Astrocyte (in vitro differentiated cells and primary cell): Measurements from ENCODE around the gene VSX1. TPM values are rescaled to one million over a fixed set of nuclear protein-coding genes. Genes with fewer than 3 reads are reported as not detected.

ENCODE experiments used
- DNase-seq: peaks from one replicate; pipeline ENCODE4 v3.0.0-alpha.2; 2010; ENCODE audit warnings: low read depth
- FAIRE-seq: peaks from 2 replicates; lab custom pipeline; 2011; peaks lifted over from hg19 to GRCh38; lab: Jason Lieb, UNC
- H2AFZ ChIP-seq: 2 replicates; pipeline ENCODE4 v1.6.0; 2012; ENCODE audit warnings: low read depth, low read length, inconsistent platforms
- H3K27ac ChIP-seq: 2 replicates; pipeline ENCODE4 v1.5.1; 2011; ENCODE audit warnings: low read depth, low read length, inconsistent platforms
- H3K27me3 ChIP-seq: 2 replicates; pipeline ENCODE4 v1.6.0; 2011; ENCODE audit warnings: low read length, inconsistent platforms; ENCODE audit not compliant: insufficient read depth
- H3K36me3 ChIP-seq: 2 replicates; pipeline ENCODE4 v1.5.1; 2011; ENCODE audit warnings: low read length, inconsistent platforms; ENCODE audit not compliant: insufficient read depth
- H3K4me1 ChIP-seq: 2 replicates; pipeline ENCODE4 v1.5.1; 2011; ENCODE audit warnings: low read length, inconsistent platforms; ENCODE audit not compliant: insufficient read depth
- H3K4me2 ChIP-seq: 2 replicates; pipeline ENCODE4 v1.6.0; 2012; ENCODE audit warnings: low read length, inconsistent platforms
- H3K4me3 ChIP-seq: 2 replicates; pipeline ENCODE4 v1.5.1; 2011; ENCODE audit warnings: low read depth, mild to moderate bottlenecking, low read length, inconsistent platforms; ENCODE audit not compliant: insufficient read depth
- H3K79me2 ChIP-seq: 2 replicates; pipeline ENCODE4 v1.6.0; 2012; ENCODE audit warnings: mild to moderate bottlenecking, low read length, inconsistent platforms; ENCODE audit not compliant: insufficient read depth
- H3K9ac ChIP-seq: 2 replicates; pipeline ENCODE4 v1.6.0; 2012; ENCODE audit warnings: mild to moderate bottlenecking, low read length, inconsistent platforms
- H3K9me3 ChIP-seq: 2 replicates; pipeline ENCODE4 v1.5.1; 2012; ENCODE audit warnings: low read depth, mild to moderate bottlenecking, low read length, inconsistent platforms; ENCODE audit not compliant: insufficient read depth
- H4K20me1 ChIP-seq: 2 replicates; pipeline ENCODE4 v1.6.0; 2012; ENCODE audit warnings: low read length, inconsistent platforms; ENCODE audit not compliant: insufficient read depth
- H3K27ac Mint-ChIP-seq: one replicate; pipeline ENCODE4 v1.8.0; 2021; ENCODE audit warnings: mild to moderate bottlenecking, mixed read lengths; ENCODE audit not compliant: unreplicated experiment
- H3K27me3 Mint-ChIP-seq: one replicate; pipeline ENCODE4 v1.8.0; 2021; ENCODE audit warnings: low read depth, mixed read lengths; ENCODE audit not compliant: unreplicated experiment
- H3K36me3 Mint-ChIP-seq: one replicate; pipeline ENCODE4 v1.8.0; 2021; ENCODE audit warnings: low read depth, mixed read lengths; ENCODE audit not compliant: unreplicated experiment
- H3K4me1 Mint-ChIP-seq: one replicate; pipeline ENCODE4 v1.8.0; 2021; ENCODE audit warnings: low read depth, mixed read lengths; ENCODE audit not compliant: unreplicated experiment
- H3K4me3 Mint-ChIP-seq: one replicate; pipeline ENCODE4 v1.8.0; 2021; ENCODE audit warnings: mild to moderate bottlenecking, moderate library complexity, mixed read lengths; ENCODE audit not compliant: unreplicated experiment
- H3K9me3 Mint-ChIP-seq: one replicate; pipeline ENCODE4 v1.8.0; 2021; ENCODE audit warnings: mild to moderate bottlenecking, mixed read lengths; ENCODE audit not compliant: unreplicated experiment
- EZH2 ChIP-seq: IDR thresholded peaks from 2 replicates; pipeline ENCODE4 v1.6.1; 2012; ENCODE audit warnings: mild to moderate bottlenecking, low read length, inconsistent platforms; ENCODE audit not compliant: insufficient read depth
- total RNA-seq: library from RNA; stranded (reverse); gene quantifications from 2 replicates; pipeline ENCODE4 v1.2.1, GENCODE V29; 2021
- TF ChIP-seq, protein P1 (sequence below): IDR thresholded peaks from 2 replicates; pipeline ENCODE4 v1.5.1; 2011; ENCODE audit warnings: low read depth, mild to moderate bottlenecking, inconsistent platforms, low read length, moderate library complexity; ENCODE audit not compliant: insufficient read depth

Gene VSX1
- total RNA-seq, 1 donor from 2014 or later, result not detected

DNA sequence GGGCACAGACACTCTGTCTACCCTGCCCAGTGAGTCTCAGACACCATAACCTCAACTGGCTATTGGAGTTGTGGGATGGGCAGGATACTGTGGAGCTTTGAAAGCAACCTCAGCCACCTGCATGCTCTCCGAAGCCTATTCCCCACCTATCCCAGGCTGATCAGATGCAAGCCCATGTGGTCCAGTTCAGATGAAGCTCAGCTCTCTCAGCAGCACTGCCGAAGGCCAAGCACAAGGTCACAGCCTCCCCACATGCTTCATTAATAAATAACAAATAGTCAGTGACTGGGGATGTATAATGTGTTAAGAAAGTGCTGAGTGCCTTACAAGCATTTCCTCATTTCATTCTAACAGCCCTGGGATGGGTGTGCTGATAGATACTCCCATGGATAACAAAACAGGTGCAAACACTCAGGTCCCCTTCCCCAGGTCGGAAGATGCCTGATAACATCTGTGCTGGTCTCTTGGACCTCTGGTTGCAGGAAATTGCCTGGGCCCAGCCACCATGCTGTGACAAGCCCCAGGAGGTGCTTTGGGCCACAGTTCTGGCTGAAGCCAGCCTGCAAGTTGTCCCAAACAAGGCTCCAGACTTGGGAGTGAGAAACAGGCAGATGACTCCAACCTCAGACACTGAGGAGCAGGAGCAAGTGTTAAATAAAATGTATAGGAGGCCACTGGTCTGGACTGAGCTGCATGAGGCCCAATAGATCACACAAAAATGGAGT lies 27.7 kb downstream of the VSX1 start:
- peaks cover 2% of the 10 kb centered on the region for H3K36me3 Mint-ChIP-seq
- TF ChIP-seq, protein P1, sequence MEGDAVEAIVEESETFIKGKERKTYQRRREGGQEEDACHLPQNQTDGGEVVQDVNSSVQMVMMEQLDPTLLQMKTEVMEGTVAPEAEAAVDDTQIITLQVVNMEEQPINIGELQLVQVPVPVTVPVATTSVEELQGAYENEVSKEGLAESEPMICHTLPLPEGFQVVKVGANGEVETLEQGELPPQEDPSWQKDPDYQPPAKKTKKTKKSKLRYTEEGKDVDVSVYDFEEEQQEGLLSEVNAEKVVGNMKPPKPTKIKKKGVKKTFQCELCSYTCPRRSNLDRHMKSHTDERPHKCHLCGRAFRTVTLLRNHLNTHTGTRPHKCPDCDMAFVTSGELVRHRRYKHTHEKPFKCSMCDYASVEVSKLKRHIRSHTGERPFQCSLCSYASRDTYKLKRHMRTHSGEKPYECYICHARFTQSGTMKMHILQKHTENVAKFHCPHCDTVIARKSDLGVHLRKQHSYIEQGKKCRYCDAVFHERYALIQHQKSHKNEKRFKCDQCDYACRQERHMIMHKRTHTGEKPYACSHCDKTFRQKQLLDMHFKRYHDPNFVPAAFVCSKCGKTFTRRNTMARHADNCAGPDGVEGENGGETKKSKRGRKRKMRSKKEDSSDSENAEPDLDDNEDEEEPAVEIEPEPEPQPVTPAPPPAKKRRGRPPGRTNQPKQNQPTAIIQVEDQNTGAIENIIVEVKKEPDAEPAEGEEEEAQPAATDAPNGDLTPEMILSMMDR, result no peak
- no peak for TF ChIP-seq EZH2
- FAIRE-seq (no peak), DNase-seq (no peak)
- peaks cover 21% of the 10 kb centered on the region for H3K27me3 ChIP-seq
- H3K9me3 Mint-ChIP-seq, result peaks cover 1% of the 10 kb centered on the region
- H3K4me1 Mint-ChIP-seq, result no peaks in the 10 kb centered on the region
- no peak overlapping the region for H3K4me2 ChIP-seq
- H3K27ac Mint-ChIP-seq, result no peak overlapping the region
- H2AFZ ChIP-seq, result no peak overlapping the region
- H3K27ac ChIP-seq, result no peak overlapping the region
- no peaks in the 10 kb centered on the region for H3K36me3 ChIP-seq
- no peaks in the 10 kb centered on the region for H3K9me3 ChIP-seq
- H3K4me3 ChIP-seq, result no peak overlapping the region
- H3K4me3 Mint-ChIP-seq, result no peak overlapping the region
- peaks cover 69% of the 10 kb centered on the region for H3K27me3 Mint-ChIP-seq
- no peaks in the 10 kb centered on the region for H3K79me2 ChIP-seq
- H3K4me1 ChIP-seq, result peaks cover 13% of the 10 kb centered on the region
- H4K20me1 ChIP-seq, result peaks cover 23% of the 10 kb centered on the region
- no peak overlapping the region for H3K9ac ChIP-seq

DNA sequence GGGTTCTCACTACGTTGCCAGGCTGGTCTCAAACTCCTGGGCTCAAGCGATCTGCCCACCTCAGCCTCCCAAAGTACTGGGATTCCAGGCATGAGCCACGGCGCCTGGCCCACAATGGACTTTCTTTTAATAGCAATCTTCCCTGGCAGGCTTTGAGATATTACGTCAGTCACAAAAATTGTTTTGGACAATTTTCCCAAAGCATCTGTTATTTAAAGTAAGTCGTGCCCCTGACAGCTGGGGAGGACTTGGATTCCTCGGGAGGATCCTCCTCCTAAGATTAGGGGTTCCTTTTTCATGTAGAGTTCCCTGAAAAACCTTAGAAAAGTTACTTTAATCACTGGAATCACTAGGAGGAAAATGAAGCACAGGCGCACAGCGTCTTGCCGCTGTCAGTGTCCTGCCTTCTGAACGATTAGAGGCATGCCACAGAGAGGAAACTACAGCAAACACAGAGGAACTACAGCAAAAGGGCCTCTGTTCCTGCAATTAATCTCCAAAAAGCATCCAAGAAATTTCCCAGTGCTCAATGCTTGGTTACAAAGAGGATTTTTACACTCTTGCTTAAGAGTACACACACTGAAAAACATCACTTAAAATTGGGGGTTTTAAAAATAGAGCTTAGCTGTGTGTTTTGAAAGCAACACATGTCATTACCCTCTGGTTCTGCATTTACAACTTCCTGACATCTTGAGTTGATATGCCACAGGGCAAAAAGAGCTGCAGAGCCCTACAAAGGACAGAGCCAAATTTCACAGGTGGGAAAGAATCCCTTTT lies 28.5 kb downstream of the VSX1 start:
- H4K20me1 ChIP-seq, result peaks cover 23% of the 10 kb centered on the region
- peaks cover 13% of the 10 kb centered on the region for H3K4me1 ChIP-seq
- no peak overlapping the region for H3K9ac ChIP-seq
- H3K4me2 ChIP-seq, result no peak overlapping the region
- H3K36me3 Mint-ChIP-seq, result peaks cover 2% of the 10 kb centered on the region
- FAIRE-seq (no peak), DNase-seq (peak; percentile 35)
- H3K27ac Mint-ChIP-seq, result no peak overlapping the region
- TF ChIP-seq EZH2, result no peak
- TF ChIP-seq, protein P1, result no peak
- no peaks in the 10 kb centered on the region for H3K4me1 Mint-ChIP-seq
- no peak overlapping the region for H3K27ac ChIP-seq
- H3K9me3 Mint-ChIP-seq, result peaks cover 1% of the 10 kb centered on the region
- H2AFZ ChIP-seq, result no peak overlapping the region
- H3K9me3 ChIP-seq, result no peaks in the 10 kb centered on the region
- H3K79me2 ChIP-seq, result no peaks in the 10 kb centered on the region
- no peak overlapping the region for H3K4me3 ChIP-seq
- peaks cover 72% of the 10 kb centered on the region for H3K27me3 Mint-ChIP-seq
- H3K4me3 Mint-ChIP-seq, result no peak overlapping the region
- H3K27me3 ChIP-seq, result peaks cover 23% of the 10 kb centered on the region
- no peaks in the 10 kb centered on the region for H3K36me3 ChIP-seq
